GM12878 (cell line): Measurements from ENCODE around the gene C1GALT1. TPM values are rescaled to one million over a fixed set of nuclear protein-coding genes. Genes with fewer than 3 reads are reported as not detected.

Experiments
- ASH2L ChIP-seq: fragments of 300-600, 200-600 bp; sonication (generic); IDR thresholded peaks from 2 replicates; pipeline ENCODE4 v1.6.1; 2017; ENCODE audit warnings: low read depth, mild to moderate bottlenecking, borderline replicate concordance
- ATF7 ChIP-seq: fragments of 450-650 bp; IDR thresholded peaks from 2 replicates; pipeline ENCODE4 v1.6.1; 2016; ENCODE audit warnings: low read depth, mild to moderate bottlenecking
- CREM ChIP-seq: IDR thresholded peaks from 2 replicates; pipeline ENCODE4 v1.6.1; 2014; ENCODE audit warnings: antibody characterized with exemption, low read depth
- EZH2 ChIP-seq: IDR thresholded peaks from 2 replicates; pipeline ENCODE4 v1.6.1; 2012; ENCODE audit warnings: low read depth, mild to moderate bottlenecking, control low read depth, inconsistent platforms, low read length, borderline replicate concordance; ENCODE audit not compliant: control insufficient read depth
- GATAD2B ChIP-seq: fragments of 450-650 bp; conservative IDR thresholded peaks from 2 replicates; pipeline ENCODE4 v1.6.1; 2017; ENCODE audit warnings: low read depth, mild to moderate bottlenecking, moderate library complexity
- MEF2B ChIP-seq: fragments of 450-650 bp; IDR thresholded peaks from 2 replicates; pipeline ENCODE4 v1.6.1; 2018; ENCODE audit warnings: mild to moderate bottlenecking, moderate library complexity; ENCODE audit not compliant: partially characterized antibody, poor library complexity, severe bottlenecking
- NFIC ChIP-seq: IDR thresholded peaks from 2 replicates; pipeline ENCODE4 v1.6.1; 2012; ENCODE audit warnings: low read depth, mild to moderate bottlenecking, inconsistent platforms, low read length, moderate library complexity
- NFYB ChIP-seq: IDR thresholded peaks from 2 replicates; pipeline ENCODE4 v1.6.1; 2011; ENCODE audit warnings: low read depth, mild to moderate bottlenecking, low read length, improper control_type of control experiment, moderate library complexity; ENCODE audit not compliant: insufficient read depth
- PAX8 ChIP-seq: fragments of 450-650 bp; IDR thresholded peaks from 2 replicates; pipeline ENCODE4 v1.6.1; 2017; ENCODE audit warnings: mild to moderate bottlenecking, moderate library complexity
- PRDM15 ChIP-seq: fragments of 450-650 bp; formaldehyde crosslinking; IDR thresholded peaks from 2 replicates; pipeline ENCODE4 v1.4.0; 2020; ENCODE audit warnings: mild to moderate bottlenecking, moderate library complexity
- SKIL ChIP-seq: fragments of 450-650 bp; IDR thresholded peaks from 2 replicates; pipeline ENCODE4 v1.6.1; 2017; ENCODE audit warnings: mild to moderate bottlenecking, low read depth, inconsistent platforms; ENCODE audit not compliant: poor library complexity, severe bottlenecking
- SMC3 ChIP-seq: IDR thresholded peaks from 2 replicates; pipeline ENCODE4 v1.6.1; 2011; ENCODE audit warnings: low read length, improper control_type of control experiment, borderline replicate concordance
- polyA plus RNA-seq, 11 experiments: library from polyadenylated mRNA; depleted of rRNA in 4 of 11; unstranded in 6 of 11; stranded (reverse) in 5 of 11; fragments of >200 nt; fragmentation: Nextera tagmentation in 4 of 11; fragmentation: Illumina TruSeq in 1 of 11; extraction: Ambion mirVana in 4 of 11; extraction: Trizol in 1 of 11; gene quantifications; 1 replicate in 1 of 11; 2 replicates in 10 of 11; pipeline versions ENCODE4 v1.2.1 to v1.2.3, GENCODE V29; 2011 to 2016; ENCODE audit warnings: inconsistent platforms in 2 of 11, missing spikeins in 2 of 11, low read depth in 1 of 11
- total RNA-seq, 4 experiments: library from RNA; depleted of rRNA in 3 of 4; stranded (reverse); fragments of >200 nt in 3 of 4; fragmentation: Illumina TruSeq in 1 of 4; extraction: Trizol in 1 of 4; gene quantifications; 2 replicates each; pipeline versions ENCODE4 v1.2.1 to v1.2.3, GENCODE V29; 2013 to 2021

C1GALT1 gene
- total and polyA plus RNA-seq, 10 of the 15 experiments (the other 5 are each of a cell fraction or from before 2014, with no cell fraction given): 1.6 to 25.0 (median 8.5) TPM

- TF ChIP-seq SKIL: peak; percentile 29
- peak; percentile 10 for TF ChIP-seq MEF2B
- peak; percentile 47; the same call in 1 of the 2 replicates for TF ChIP-seq SMC3
- no peak for TF ChIP-seq ATF7
- no peak for TF ChIP-seq EZH2
- TF ChIP-seq ASH2L: no peak
- TF ChIP-seq PAX8: no peak
- 0 out of 2 replicates have a peak, but pooled peaks have one; percentile 26 for TF ChIP-seq NFIC
- TF ChIP-seq CREM: no peak
- TF ChIP-seq GATAD2B: 0 out of 2 replicates have a peak, but pooled peaks have one; percentile 33
- TF ChIP-seq NFYB: no peak
- no peak for TF ChIP-seq PRDM15 (CRISPR knock-in tag)
Observed at GRCh38 chr7:7181519-7182155, 707 bp upstream of the C1GALT1 start (continued).
